ENCODE results near the gene TBRG4.
"Not testable (repeated sequence)": the region's sequence is repeated elsewhere in the genome, so short reads cannot be mapped to it uniquely, and the experiment has no call there.

TBRG4 gene

GRCh38 chr7:45116048-45116447, 4.6 kb upstream of the TBRG4 start:
- no peak for DNase-seq (ENCODE audit: low read depth in 2 of 2)

DNA sequence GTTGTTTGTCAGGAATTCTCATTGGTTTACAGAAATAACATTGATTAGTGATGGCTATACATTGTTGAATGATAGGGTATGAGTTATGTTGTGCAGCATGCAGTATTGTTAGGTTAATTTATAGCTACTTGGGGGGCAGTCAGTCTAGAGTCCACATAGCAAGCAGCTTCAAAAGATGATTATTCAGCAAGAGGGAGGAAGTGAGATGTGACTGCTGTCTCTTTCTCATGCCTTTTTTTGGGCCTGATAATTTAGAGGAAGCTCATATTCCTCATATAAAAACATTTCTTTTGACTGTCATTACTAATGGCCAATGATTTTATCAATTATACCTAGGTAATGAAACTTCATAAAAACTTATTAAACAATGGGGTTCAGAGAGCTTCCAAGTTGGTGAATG, 3.4 kb upstream of the TBRG4 start:
- DNase-seq (ENCODE audit: low read depth in 2 of 2) = no peak

DNA sequence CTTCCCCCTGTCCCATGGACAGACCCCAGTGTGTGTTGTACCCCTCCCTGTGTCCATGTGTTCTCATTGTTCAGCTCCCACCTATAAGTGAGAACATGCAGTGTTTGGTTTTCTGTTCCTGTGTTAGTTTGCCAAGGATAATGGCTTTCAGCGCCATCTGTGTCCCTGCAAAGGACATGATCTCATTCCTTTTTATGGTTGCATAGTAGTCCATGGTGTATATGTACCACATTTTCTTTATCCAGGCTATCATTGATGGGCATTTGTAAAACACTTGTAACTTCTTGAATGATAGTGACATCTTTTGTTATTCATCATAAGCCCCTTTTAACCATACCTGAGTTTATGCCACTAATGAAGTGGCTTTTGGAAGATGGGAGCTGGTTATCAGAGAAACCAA, 2.8 kb upstream of the TBRG4 start:
- DNase-seq (ENCODE audit: low read depth in 2 of 2) = not testable (repeated sequence)

DNA sequence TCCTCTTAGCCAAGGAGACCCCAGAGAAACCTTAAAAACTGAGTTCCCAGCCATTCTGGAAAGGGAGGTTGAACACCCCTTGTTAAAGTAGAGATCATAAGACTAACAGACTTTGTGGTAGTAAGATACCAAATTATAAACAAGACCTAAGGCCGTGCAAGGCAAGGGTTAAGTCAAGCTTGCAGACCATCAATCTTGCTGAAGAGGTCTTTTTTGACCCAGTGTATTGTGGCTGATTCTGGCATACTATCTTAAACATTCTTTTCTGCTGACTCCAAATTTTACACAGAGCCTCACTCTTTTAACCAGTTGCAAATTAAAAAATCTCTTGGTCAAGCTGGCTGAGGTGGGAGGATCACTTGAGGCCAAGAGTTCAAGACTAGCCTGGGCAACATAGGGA, 1.2 kb upstream of the TBRG4 start:
- DNase-seq (ENCODE audit: low read depth in 2 of 2) = no peak

- no peak for DNase-seq (ENCODE audit: low read depth in 2 of 2)
Measured at GRCh38 chr7:45108863-45109262, 2.6 kb downstream of the TBRG4 start.

GRCh38 chr7:45107356-45107755, 4.1 kb downstream of the TBRG4 start:
- DNase-seq (ENCODE audit: low read depth in 2 of 2) = no peak

GRCh38 chr7:45106820-45107219, 4.7 kb downstream of the TBRG4 start:
- DNase-seq (ENCODE audit: low read depth in 2 of 2) = no peak

GRCh38 chr7:45105588-45106188, 5.8 kb downstream of the TBRG4 start:
- DNase-seq (ENCODE audit: low read depth in 2 of 2) = no peak

DNA sequence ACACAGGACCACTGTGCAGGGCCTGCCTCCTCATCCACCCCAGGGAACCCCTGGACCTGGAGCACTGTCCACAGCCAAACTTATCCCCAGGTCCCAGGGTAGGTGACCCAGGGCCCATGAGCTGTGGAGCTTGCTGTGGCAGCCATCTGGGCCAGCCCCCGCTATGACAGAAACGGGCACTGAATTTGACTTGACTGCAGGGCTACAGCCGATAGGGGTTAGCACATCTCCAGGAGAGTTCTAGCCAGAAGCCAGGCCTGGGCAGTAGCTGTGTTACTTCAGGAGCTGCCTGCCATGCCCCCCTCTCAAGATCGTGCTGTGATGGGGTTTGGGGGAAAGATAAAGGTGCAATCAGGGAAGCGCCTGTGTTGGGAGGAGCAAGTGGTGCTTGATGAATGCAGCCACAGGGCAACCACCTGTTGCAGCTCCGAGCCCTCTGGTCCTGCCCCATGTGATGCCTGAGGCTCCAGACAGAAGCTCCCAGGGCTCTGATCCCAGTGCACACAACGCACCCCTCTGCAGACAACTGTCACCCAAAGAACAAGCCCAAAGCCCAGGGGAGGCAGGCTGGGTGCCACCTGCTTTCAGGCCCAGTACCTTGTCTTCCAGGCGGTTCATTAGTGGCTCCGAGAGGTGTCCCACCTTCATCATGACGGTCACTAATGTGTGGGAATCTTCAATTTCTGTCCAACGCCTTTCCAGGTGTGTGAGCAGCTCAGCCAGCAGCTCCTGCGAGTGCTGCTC, 6.5 kb downstream of the TBRG4 start:
- no peak for DNase-seq (ENCODE audit: low read depth in 2 of 2)

DNA sequence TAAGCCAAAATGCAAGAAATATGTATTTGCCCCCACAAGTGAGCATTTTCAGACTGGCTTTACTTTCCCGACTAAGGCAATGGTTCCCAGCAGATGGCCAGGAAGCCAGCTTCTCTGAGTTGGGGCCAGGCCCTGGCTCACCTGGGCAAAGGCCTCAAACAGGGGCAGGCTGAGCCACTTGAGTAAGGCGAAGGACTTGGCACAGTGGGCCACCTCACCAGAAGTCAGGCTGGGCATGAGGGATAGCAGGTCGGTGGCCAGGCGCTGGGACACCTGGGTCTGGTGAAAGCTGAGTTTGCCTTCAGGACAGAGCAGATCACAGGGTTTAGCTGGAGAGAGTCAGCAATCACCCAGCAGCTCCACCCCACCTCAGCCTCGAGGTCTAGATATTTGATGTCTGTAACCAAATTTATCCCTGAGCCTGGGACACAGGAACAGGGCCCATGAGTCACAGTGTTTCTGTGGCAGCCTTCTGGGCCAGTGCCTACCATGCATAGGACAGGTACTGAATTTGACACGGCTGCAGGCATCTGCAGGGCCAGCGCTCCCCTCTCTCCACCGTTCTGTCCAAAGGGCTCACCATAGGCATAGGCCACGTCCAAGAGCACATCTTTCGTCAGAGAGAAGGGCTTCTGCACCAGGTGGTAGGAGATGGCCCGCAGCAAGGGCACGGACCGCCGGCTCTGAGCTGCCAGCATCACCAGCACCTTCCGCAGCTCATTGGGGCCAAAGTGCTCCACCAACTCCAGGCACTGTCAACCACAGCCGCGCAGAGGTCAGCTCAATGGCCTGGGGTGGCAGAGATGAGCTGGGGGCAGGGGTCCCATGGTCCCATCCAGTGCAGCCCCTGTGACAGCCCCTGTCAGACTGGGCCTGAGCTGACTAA, 7.3 kb downstream of the TBRG4 start:
- no peak for DNase-seq (ENCODE audit: low read depth in 2 of 2)

DNA sequence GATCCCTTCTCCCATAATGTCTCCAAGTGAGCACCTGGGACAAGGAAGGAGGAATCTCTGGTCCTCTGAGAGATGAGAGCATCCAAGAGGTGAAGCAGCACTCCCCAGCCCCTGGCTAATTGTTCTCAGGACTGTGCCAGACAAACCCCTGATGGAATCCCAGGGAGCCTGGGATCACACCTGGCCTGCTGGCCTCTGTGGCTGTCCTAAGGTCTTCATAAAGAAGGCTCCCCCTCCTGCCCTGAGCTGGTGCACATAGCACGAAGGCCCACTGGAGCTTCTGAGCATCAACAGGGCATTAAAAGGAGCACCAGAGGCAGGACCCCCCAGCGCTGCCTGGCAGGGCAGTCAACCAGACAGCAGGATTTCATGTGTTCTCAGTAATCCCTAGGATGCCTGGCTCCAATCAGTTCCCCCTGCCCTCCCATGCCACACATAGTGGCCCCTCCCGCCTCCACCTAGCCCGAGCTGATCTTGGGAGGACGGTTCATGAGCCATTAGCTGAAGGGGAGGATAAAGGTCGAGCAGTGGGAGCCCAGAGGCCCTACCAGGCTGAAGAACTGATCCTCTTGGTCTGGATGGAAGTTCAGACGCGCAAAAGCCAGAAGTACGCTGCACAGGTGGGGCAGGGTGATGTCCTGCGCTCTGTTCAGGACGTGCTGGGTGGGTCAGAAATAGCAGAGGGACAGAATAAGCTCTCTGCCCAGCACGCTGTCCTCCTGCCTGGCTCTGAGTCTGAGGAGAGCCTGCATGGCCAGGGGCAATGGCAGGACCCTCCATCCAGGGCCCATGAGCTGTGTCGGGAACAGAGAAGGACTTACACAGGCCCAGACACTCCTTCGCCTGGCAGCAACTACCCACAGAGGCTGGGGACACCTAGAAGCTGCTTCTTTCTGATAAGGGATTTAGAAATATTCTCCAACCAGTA, 8.4 kb downstream of the TBRG4 start:
- no peak for DNase-seq (ENCODE audit: low read depth in 2 of 2)

DNA sequence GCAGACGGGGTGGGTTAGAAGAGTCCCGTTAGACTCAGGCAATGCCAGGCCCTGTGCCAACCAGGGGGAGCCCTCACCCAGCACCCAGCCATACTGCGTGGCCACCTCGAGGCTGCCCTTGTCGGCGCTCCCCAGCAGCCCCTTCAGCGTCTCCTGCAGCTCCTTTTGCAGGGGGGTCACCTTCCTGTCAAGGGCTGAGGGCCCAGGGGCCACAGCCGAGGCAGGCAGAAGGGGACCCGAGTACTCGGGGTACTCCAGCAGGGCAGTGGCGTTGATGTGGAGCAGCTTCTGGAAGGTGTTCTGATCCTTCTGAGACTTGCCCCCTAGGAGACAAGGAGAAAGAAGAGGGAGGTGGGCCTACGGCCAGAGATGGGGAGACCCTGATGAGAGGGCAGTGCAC, 9.7 kb downstream of the TBRG4 start:
- no peak for DNase-seq (ENCODE audit: low read depth in 2 of 2)

DNA sequence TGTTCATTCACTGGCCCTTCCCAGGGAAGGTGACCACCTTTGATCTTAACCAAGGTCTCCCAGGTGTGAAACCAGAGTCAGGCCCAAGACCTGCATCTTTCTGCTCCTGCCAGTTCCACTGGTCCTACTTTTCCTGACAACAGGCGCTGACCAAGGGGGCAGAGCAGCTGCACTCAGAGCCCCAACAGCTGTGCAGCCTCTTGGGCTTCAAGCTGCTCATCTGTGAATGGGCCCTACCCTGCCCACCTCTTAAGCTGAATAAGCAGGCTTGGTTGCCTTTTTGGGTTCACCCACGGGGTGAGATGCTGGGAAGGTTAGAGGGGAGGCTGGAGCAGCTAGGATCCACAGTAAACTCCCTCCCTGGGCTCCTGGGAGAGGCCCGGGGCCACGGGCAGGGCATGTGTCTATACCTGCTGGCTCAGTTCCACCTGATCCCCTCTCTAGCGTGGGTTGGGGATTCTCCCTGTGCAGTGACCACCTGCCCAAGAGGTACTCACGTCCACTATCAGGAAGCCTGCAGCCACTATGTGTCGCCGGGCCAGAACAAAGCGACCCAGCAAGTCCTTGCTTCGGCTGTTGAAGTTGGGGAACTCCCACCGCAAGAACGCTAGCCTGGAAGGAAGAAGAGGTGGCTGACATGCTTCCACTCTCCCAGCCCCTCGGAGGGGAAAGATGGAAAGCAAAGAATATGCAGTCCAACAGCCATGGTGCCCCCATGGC, 10.6 kb downstream of the TBRG4 start:
- no peak for DNase-seq (ENCODE audit: low read depth in 2 of 2)

- no peak for DNase-seq (ENCODE audit: low read depth in 2 of 2)
Measured at GRCh38 chr7:45099891-45100760, 11.4 kb downstream of the TBRG4 start.

DNA sequence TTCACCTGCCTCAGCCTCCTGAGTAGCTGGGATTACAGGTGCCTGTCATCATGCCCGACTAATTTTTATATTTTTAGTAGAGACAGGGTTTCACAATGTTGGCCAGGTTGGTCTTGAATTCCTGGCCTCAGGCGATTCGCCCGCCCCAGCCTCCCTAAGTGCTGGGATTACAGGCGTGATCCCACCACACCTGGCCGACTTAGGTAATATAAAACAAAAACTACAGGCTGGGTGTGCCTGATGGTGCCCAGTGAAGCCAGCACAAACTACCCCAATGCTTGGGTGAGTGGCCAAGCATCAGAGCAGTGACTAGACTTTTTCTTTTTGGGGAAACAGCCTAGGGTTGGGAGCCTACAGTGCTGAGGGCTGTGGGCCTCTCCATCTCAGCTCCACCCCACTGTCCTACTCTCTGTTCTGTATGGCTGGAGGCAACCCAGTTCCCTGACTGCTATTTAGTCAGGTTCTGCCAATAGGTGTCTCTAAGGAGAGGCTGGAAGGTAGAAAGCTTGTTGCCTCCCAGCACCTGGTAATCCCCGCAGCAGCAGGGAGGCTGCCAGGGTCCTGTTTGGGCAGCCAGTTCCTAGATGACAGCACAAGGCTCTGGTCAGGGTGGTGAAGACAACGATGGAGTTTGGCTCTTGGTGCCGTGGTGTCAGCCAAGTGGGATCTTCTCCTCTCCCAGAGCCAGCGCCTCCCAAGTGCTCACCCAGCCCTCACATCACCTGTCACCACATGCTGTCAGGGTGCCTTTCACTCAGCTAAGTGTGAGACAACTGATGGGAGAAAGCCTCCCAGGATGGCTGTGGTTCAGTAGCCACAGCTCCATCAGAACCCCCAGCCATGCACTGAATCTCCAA, 12.3 kb downstream of the TBRG4 start:
- no peak for DNase-seq (ENCODE audit: low read depth in 2 of 2)

GRCh38 chr7:45092931-45093235, 18.6 kb downstream of the TBRG4 start:
- DNase-seq (ENCODE audit: low read depth in 2 of 2) = no peak

DNA sequence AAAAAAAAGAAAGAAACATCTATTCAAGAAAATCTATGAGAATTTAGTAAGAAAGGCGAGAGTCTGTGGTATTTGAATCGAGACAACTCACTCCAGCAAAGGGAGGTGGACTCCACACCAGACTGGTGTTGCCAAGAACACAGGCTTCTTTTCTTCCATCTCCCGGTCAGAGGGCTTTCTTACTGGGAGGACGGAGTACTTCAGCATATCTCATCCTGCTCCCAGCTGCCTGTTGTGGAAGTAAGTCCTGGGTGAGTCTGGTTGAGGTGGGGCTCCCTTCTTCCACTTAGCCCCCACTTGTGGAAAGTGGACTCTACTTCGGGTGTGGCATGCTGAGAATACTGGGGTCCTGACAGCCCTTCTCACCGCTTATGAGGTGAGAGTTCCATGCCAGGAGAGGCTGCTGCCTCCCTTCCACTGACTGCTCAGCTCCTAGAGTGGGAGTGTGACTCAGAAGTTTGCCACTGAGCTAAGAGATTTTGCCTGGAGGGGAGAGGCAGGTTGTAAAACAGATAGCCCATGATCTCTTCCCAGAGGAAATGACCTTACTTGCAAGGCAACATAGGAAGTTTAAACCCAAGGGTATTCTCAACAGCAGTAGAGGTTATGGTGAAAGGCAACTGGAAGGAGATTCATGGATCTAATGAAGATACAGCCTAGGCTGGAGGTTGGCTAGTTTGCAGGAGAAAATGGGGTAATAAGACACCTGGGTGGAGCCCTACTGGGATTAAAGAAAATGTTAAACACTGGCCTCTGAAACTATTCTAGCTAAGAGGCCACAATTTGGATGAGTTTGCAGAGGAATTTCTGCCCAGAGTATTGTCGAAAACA, 19.2 kb downstream of the TBRG4 start:
- no peak for DNase-seq (ENCODE audit: low read depth in 2 of 2)

DNA sequence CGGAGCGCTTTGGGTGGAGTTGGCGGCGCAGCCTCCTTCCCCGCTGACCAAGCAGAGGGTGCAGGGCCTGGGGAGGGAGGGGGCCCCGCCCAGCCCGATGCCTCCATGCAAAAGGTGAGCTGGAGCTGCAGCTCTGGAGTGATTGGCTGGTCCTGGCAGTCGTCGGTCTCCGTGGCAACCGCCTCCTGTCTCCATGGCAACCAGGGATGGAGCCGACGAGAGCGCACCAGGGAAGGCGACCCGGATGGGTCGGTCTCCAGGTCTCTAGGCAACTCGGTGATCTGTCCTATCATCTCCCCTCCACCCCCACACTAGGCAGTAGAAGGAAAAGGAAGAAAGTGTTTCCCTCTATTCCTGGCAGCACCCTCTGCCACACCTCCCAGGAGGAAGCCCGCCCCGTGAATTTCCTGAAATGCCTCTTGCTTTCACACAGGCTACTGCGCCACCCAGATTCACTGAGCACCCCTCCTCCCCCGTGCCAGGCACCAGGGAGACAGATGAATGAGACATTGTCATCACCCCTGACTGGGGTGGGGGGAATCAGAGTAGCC, 22.1 kb downstream of the TBRG4 start:
- peak; percentile 47 to 61 for DNase-seq (ENCODE audit: low read depth in 2 of 2)
